Bone marrow (tissue), 2 donors: ENCODE data around the gene PBXIP1.

Experiments used
- DNase-seq, 2 donors: peaks; one replicate each; lab custom pipeline; 2025; lab: John Stamatoyannopoulos, UW

Gene PBXIP1

GRCh38 chr1:154972517-154973343 lies 16.8 kb upstream of the PBXIP1 start:
- DNase-seq = no peak

- no peak for DNase-seq
Measured at GRCh38 chr1:154972213-154972516, 16.3 kb upstream of the PBXIP1 start.

GRCh38 chr1:154971341-154971998 lies 15.6 kb upstream of the PBXIP1 start:
- no peak for DNase-seq

GRCh38 chr1:154970631-154971340 lies 14.9 kb upstream of the PBXIP1 start, which contains the start of gene SHC1:
Gene SHC1, minus strand, starts transcription at chr1:154970747. Its CDS starts 221 bp downstream, at chr1:154970526.
- DNase-seq = peak in 1 of 2 donors; percentile 27

- no peak for DNase-seq
Measured at GRCh38 chr1:154969860-154970452, 14.1 kb upstream of the PBXIP1 start.

GRCh38 chr1:154969246-154969645 lies 13.3 kb upstream of the PBXIP1 start:
- DNase-seq = no peak

- no peak for DNase-seq
Measured at GRCh38 chr1:154968731-154969130, 12.8 kb upstream of the PBXIP1 start.

- no peak for DNase-seq
Measured at GRCh38 chr1:154967331-154967950, 11.5 kb upstream of the PBXIP1 start.

GRCh38 chr1:154966111-154966510 lies 10.2 kb upstream of the PBXIP1 start:
- no peak for DNase-seq

GRCh38 chr1:154964359-154964758 lies 8.5 kb upstream of the PBXIP1 start:
- DNase-seq = no peak

GRCh38 chr1:154963643-154964042 lies 7.7 kb upstream of the PBXIP1 start:
- no peak for DNase-seq

GRCh38 chr1:154962795-154963330 lies 7.0 kb upstream of the PBXIP1 start:
- DNase-seq = no peak

- DNase-seq = no peak
Measured at GRCh38 chr1:154962156-154962749, 6.4 kb upstream of the PBXIP1 start.

- peak; percentile 42 to 92 for DNase-seq
Measured at GRCh38 chr1:154961207-154962155, 5.6 kb upstream of the PBXIP1 start, which contains the start of gene PYGO2. Gene PYGO2, minus strand, starts transcription at chr1:154961782. Its CDS starts 206 bp downstream, at chr1:154961576.

- DNase-seq = no peak
Measured at GRCh38 chr1:154960446-154961136, 4.7 kb upstream of the PBXIP1 start.

- DNase-seq = no peak
Measured at GRCh38 chr1:154959426-154959780, 3.5 kb upstream of the PBXIP1 start.

GRCh38 chr1:154958681-154959425 lies 3.0 kb upstream of the PBXIP1 start:
- no peak for DNase-seq

GRCh38 chr1:154958036-154958435 lies 2.1 kb upstream of the PBXIP1 start:
- no peak for DNase-seq
